ENCODE data around the gene ZNF578. TPM values are rescaled to one million over a fixed set of nuclear protein-coding genes. Genes with fewer than 3 reads are reported as not detected.
"Not testable (repeated sequence)": the region's sequence is repeated elsewhere in the genome, so short reads cannot be mapped to it uniquely, and the experiment has no call there.

ZNF578 gene
- total RNA-seq, 1 experiment from 2014 or later = 1.6 TPM

DNA sequence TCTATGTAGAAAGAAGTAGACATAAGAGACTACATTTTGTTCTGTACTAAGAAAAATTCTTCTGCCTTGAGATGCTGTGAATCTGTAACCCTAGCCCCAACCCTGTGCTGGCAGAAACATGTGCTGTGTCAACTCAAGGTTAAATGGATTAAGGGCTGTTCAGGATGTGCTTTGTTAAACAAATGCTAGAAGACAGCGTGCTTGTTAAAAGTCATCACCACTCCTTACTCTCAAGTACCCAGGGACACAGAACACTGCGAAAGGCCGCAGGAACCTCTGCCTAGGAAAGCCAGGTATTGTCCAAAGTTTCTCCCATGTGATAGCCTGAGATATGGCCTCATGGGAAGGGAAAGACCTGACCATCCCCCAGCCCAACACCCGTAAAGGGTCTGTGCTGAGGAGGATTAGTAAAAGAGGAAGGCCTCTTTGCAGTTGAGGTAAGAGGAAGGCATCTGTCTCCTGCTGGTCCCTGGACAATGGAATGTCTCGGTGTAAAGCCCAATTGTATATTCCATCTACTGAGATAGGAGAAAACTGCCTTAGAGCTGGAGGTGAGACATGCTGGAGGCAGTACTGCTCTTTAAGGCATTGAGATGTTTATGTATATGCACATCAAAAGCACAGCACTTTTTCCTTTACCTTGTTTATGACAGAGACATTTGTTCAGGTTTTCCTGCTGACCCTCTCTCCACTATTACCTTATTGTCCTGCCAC, 105.5 kb downstream of the ZNF578 start:
- DNase-seq (ENCODE audit: low read depth) = not testable (repeated sequence)

DNA sequence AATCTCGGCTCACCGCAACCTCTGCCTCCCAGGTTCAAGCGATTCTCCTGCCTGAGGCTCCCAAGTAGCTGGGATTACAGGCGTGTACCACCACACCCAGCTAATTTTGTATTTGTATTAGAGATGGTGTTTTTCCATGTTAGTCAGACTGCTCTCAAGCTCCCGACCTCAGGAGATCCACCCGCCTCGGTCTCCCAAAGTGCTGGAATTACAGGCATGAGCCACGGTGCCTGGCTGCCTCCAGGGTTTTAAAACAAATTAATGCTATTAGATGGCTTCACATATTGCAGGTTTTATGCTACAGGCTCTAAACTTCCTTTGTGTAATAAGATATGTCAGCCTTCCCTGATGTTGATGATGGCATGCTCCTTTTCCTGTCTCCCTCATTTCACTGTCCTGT, 108.3 kb downstream of the ZNF578 start:
- DNase-seq (ENCODE audit: low read depth) = not testable (repeated sequence)

Other genes with a start within 250 kb of the ZNF578 start
- 8.8 and 8.9 TPM in 2 replicates for gene ZNF766, start 184.0 kb upstream of the ZNF578 start, total RNA-seq (2014; rRNA removed; shearing (Covaris generic))
- gene ZNF480, start 156.4 kb upstream of the ZNF578 start, total RNA-seq (2014; rRNA removed; shearing (Covaris generic)) = 8.7 and 9.8 TPM in 2 replicates
- not detected in 2 replicates for gene ZNF610, start 117.3 kb upstream of the ZNF578 start, total RNA-seq (2014; rRNA removed; shearing (Covaris generic))
- gene ZNF880, start 83.6 kb upstream of the ZNF578 start, total RNA-seq (2014; rRNA removed; shearing (Covaris generic)) = not detected in 2 replicates
- gene ZNF528, start 55.7 kb upstream of the ZNF578 start, total RNA-seq (2014; rRNA removed; shearing (Covaris generic)) = 9.2 and 11.0 TPM in 2 replicates
- gene ZNF534, start 24.4 kb upstream of the ZNF578 start, total RNA-seq (2014; rRNA removed; shearing (Covaris generic)) = 0.33 and 0.51 TPM in 2 replicates
- 0.16 TPM in 1 of 2 replicates, not detected in the other for gene ZNF808, start 74.1 kb downstream of the ZNF578 start, total RNA-seq (2014; rRNA removed; shearing (Covaris generic))
- gene ZNF701, start 116.7 kb downstream of the ZNF578 start, total RNA-seq (2014; rRNA removed; shearing (Covaris generic)) = 2.2 and 2.7 TPM in 2 replicates
- gene ZNF83, start 184.8 kb downstream of the ZNF578 start, total RNA-seq (2014; rRNA removed; shearing (Covaris generic)) = 15.7 and 22.4 TPM in 2 replicates